Natural killer cell (primary cell): ENCODE results near the gene BCOR. TPM values are rescaled to one million over a fixed set of nuclear protein-coding genes. Genes with fewer than 3 reads are reported as not detected.

Experiments
- ATAC-seq, 3 donors: fragments of 150-1000 bp in 2 of 3; fragments of 200-7000 bp in 1 of 3; cut with Tn5 transposase; 1 replicate in 1 of 3; 2 replicates in 2 of 3; pipeline ENCODE4 v1.10.0; 2021; ENCODE audit warnings: mild to moderate bottlenecking in 2 of 3, moderate library complexity in 2 of 3
- DNase-seq, 2 donors: peaks; one replicate each; pipeline versions ENCODE4 v3.0.0 to v3.0.0-alpha.2; 2013 to 2021; ENCODE audit warnings: mixed read lengths in 1 of 2
- H3K27ac ChIP-seq: one replicate; pipeline ENCODE4 v1.5.1; 2013; ENCODE audit warnings: mild to moderate bottlenecking, low read length
- H3K27me3 ChIP-seq: one replicate; pipeline ENCODE4 v1.6.1; 2013; ENCODE audit warnings: low read length; ENCODE audit not compliant: control insufficient read depth, insufficient read depth
- H3K36me3 ChIP-seq: one replicate; pipeline ENCODE4 v1.6.1; 2013; ENCODE audit warnings: low read length; ENCODE audit not compliant: control insufficient read depth, insufficient read depth
- H3K4me1 ChIP-seq: one replicate; pipeline ENCODE4 v1.6.1; 2013; ENCODE audit warnings: low read length; ENCODE audit not compliant: control insufficient read depth, insufficient read depth
- H3K4me3 ChIP-seq: one replicate; pipeline ENCODE4 v1.5.1; 2013; ENCODE audit warnings: low read length
- H3K9me3 ChIP-seq: one replicate; pipeline ENCODE4 v1.6.1; 2013; ENCODE audit warnings: low read length; ENCODE audit not compliant: control insufficient read depth, insufficient read depth
- H3K27ac Mint-ChIP-seq, 2 donors: one replicate each; pipeline ENCODE4 v1.8.0; 2022; ENCODE audit warnings: mild to moderate bottlenecking in 2 of 2, mixed read lengths in 2 of 2, moderate library complexity in 1 of 2
- H3K27me3 Mint-ChIP-seq, 2 donors: one replicate each; pipeline ENCODE4 v1.8.0; 2022; ENCODE audit warnings: low read depth in 2 of 2, mixed read lengths in 2 of 2
- H3K36me3 Mint-ChIP-seq: one replicate; pipeline ENCODE4 v1.8.0; 2022; ENCODE audit warnings: mixed read lengths
- H3K4me1 Mint-ChIP-seq, 2 donors: one replicate each; pipeline ENCODE4 v1.8.0; 2022; ENCODE audit warnings: mixed read lengths in 2 of 2
- H3K4me3 Mint-ChIP-seq: one replicate; pipeline ENCODE4 v1.8.0; 2022; ENCODE audit warnings: mild to moderate bottlenecking, moderate library complexity, mixed read lengths
- H3K9me3 Mint-ChIP-seq, 2 donors: one replicate each; pipeline ENCODE4 v1.8.0; 2022; ENCODE audit warnings: mixed read lengths in 2 of 2
- CTCF ChIP-seq: fragments of 200-600 bp; IDR thresholded peaks from one replicate; pipeline ENCODE4 v1.8.0; 2022; ENCODE audit warnings: antibody characterized with exemption
- WGBS: methylation state at CpG from one replicate; pipeline ENCODE4 v1.1.7; 2013; ENCODE audit warnings: missing lambda C conversion rate; ENCODE audit not compliant: insufficient coverage; 5-methylcytosine and 5-hydroxymethylcytosine counted together
- intact Hi-C: fragments of 100-400 bp; cut with micrococcal nuclease; formaldehyde crosslinking; loops from one replicate; pipeline ENCODE4 v1.14.2; 2022
- total RNA-seq, 4 donors: library from RNA; stranded (reverse); fragments of 120-200 nt in 1 of 4; gene quantifications; one replicate each; pipeline versions ENCODE4 v1.2.3 to v1.2.4, GENCODE V29; 2013 to 2022

BCOR gene
- total RNA-seq, 3 donors from 2014 or later (not counting 1 experiment from before 2014, with no cell fraction given) = 20.0 to 35.2 (median 29.2) TPM

- H3K27me3 Mint-ChIP-seq = no peaks in the 10 kb centered on the region
- H3K4me3 Mint-ChIP-seq = no peak overlapping the region
- H3K9me3 Mint-ChIP-seq = no peaks in the 10 kb centered on the region
- no peaks in the 10 kb centered on the region for H3K4me1 ChIP-seq
- intact Hi-C loops = no loop called here
- H3K36me3 ChIP-seq = peaks cover 75% of the 10 kb centered on the region
- no peaks in the 10 kb centered on the region for H3K4me1 Mint-ChIP-seq
- no CpG with 5 or more reads among the region's 1 CpG for WGBS
- no peak overlapping the region for H3K27ac ChIP-seq
- H3K27me3 ChIP-seq = no peaks in the 10 kb centered on the region
- no peak overlapping the region for H3K4me3 ChIP-seq
- no peak for ATAC-seq
- TF ChIP-seq CTCF = no peak
- peaks cover 35% of the 10 kb centered on the region for H3K36me3 Mint-ChIP-seq
- DNase-seq = no peak
- H3K27ac Mint-ChIP-seq = no peak overlapping the region
- H3K9me3 ChIP-seq = peaks cover 9% of the 10 kb centered on the region
Observed at GRCh38 chrX:40054793-40055192, 43.0 kb downstream of the BCOR start.

- DNase-seq (no peak), ATAC-seq (no peak)
- TF ChIP-seq CTCF = no peak
- Mint-ChIP-seq H3K4me1 (no peaks in the 10 kb centered on the region), H3K27ac (no peak overlapping the region), H3K36me3 (peaks cover 35% of the 10 kb centered on the region), H3K9me3 (no peaks in the 10 kb centered on the region), H3K27me3 (no peaks in the 10 kb centered on the region), H3K4me3 (no peak overlapping the region)
- intact Hi-C loops = no loop called here
- Histone ChIP-seq H3K4me1 (no peaks in the 10 kb centered on the region), H3K4me3 (no peak overlapping the region), H3K27ac (no peak overlapping the region), H3K36me3 (peaks cover 63% of the 10 kb centered on the region), H3K27me3 (no peaks in the 10 kb centered on the region), H3K9me3 (peaks cover 9% of the 10 kb centered on the region)
- no CpG with 5 or more reads among the region's 1 CpG for WGBS
Observed at GRCh38 chrX:40050532-40050931, 47.2 kb downstream of the BCOR start.

- Histone ChIP-seq H3K4me3 (no peak overlapping the region), H3K27me3 (no peaks in the 10 kb centered on the region), H3K27ac (no peak overlapping the region), H3K9me3 (peaks cover 9% of the 10 kb centered on the region), H3K4me1 (no peaks in the 10 kb centered on the region), H3K36me3 (peaks cover 52% of the 10 kb centered on the region)
- Mint-ChIP-seq H3K4me3 (no peak overlapping the region), H3K4me1 (no peaks in the 10 kb centered on the region), H3K9me3 (no peaks in the 10 kb centered on the region), H3K27ac (peak overlapping the region in 1 of 2 donors; percentile 20), H3K36me3 (peaks cover 26% of the 10 kb centered on the region), H3K27me3 (no peaks in the 10 kb centered on the region)
- DNase-seq (no peak), ATAC-seq (no peak)
- WGBS = 100% methylated on average over 5 of the region's 7 CpGs
- no peak for TF ChIP-seq CTCF
- intact Hi-C loops = no loop called here
Observed at GRCh38 chrX:40049084-40049641, 48.6 kb downstream of the BCOR start.

GRCh38 chrX:40047485-40047884 is 50.3 kb downstream of the BCOR start:
- no peak for TF ChIP-seq CTCF
- Mint-ChIP-seq H3K36me3 (peaks cover 19% of the 10 kb centered on the region), H3K4me3 (no peak overlapping the region), H3K9me3 (no peaks in the 10 kb centered on the region), H3K27me3 (no peaks in the 10 kb centered on the region), H3K27ac (no peak overlapping the region), H3K4me1 (no peaks in the 10 kb centered on the region)
- no peak overlapping the region for H3K27ac ChIP-seq
- H3K27me3 ChIP-seq = no peaks in the 10 kb centered on the region
- H3K4me3 ChIP-seq = no peak overlapping the region
- intact Hi-C loops = no loop called here
- H3K36me3 ChIP-seq = peaks cover 36% of the 10 kb centered on the region
- DNase-seq (no peak), ATAC-seq (no peak)
- peaks cover 9% of the 10 kb centered on the region for H3K9me3 ChIP-seq
- H3K4me1 ChIP-seq = peaks cover 7% of the 10 kb centered on the region
